GM12878 (cell line): ENCODE measurements around the gene GALNT18. TPM values are rescaled to one million over a fixed set of nuclear protein-coding genes. Genes with fewer than 3 reads are reported as not detected.

ENCODE experiments used
- ATAC-seq: fragments of 200-7000 bp; cut with Tn5 transposase; 3 replicates; pipeline ENCODE4 v1.9.1; 2020; ENCODE audit warnings: mild to moderate bottlenecking, moderate library complexity
- BruUV-seq: library from RNA; stranded (reverse); fragments of 400-500 nt; replicated peaks from 2 replicates; lab custom pipeline; 2021; lab: Mats Ljungman, UMichigan
- CTCF ChIA-PET: fragments of 300-600 bp; sonication (Branson Sonifier 250); formaldehyde crosslinking; extraction: SDS; loops from one replicate; lab custom pipeline; 2021; ENCODE audit warnings: inconsistent platforms; lab: Yijun Ruan, JAX
- POLR2A ChIA-PET: fragments of 350-600 bp; formaldehyde crosslinking; extraction: SDS; loops from one replicate; lab custom pipeline; 2021; ENCODE audit warnings: inconsistent platforms; lab: Charles Lee
- RAD21 ChIA-PET: fragments of 300-600 bp; sonication (Branson Sonifier 250); formaldehyde crosslinking; loops from one replicate; lab custom pipeline; 2023; ENCODE audit warnings: antibody characterized with exemption; ENCODE audit not compliant: unreplicated experiment; lab: Charles Lee
- SMC1A ChIA-PET: fragments of 300-600 bp; sonication (Branson Sonifier 250); formaldehyde crosslinking; loops from one replicate; lab custom pipeline; 2023; ENCODE audit not compliant: unreplicated experiment, uncharacterized antibody; lab: Charles Lee
- DNase-seq: peaks from one replicate; pipeline ENCODE4 v3.0.0-alpha.2; 2011; ENCODE audit warnings: low read depth, low spot score
- FAIRE-seq: peaks from 3 replicates; lab custom pipeline; 2011; peaks lifted over from hg19 to GRCh38; lab: Jason Lieb, UNC
- H2AFZ ChIP-seq: 2 replicates; pipeline ENCODE4 v1.6.0; 2011; ENCODE audit warnings: low read depth, low read length, control low read depth; ENCODE audit not compliant: control insufficient read depth
- H3K27ac ChIP-seq: 2 replicates; pipeline ENCODE4 v1.5.1; 2011; ENCODE audit warnings: control low read depth; ENCODE audit not compliant: control insufficient read depth, insufficient read depth
- H3K27me3 ChIP-seq, 2 experiments: replicated peaks in 1 of 2; 2 replicates each; pipeline versions ENCODE4 v1.6.0 to v1.6.1; 2011; ENCODE audit warnings: low read length in 1 of 2; ENCODE audit not compliant: control insufficient read depth in 2 of 2, insufficient read depth in 2 of 2
- H3K36me3 ChIP-seq, 2 experiments: 2 replicates each; pipeline ENCODE4 v1.5.1; 2011; ENCODE audit warnings: low read length in 1 of 2; ENCODE audit not compliant: control insufficient read depth in 2 of 2, insufficient read depth in 2 of 2
- H3K4me1 ChIP-seq: 2 replicates; pipeline ENCODE4 v1.6.1; 2011; ENCODE audit warnings: mild to moderate bottlenecking, low read length, moderate library complexity, mixed read lengths; ENCODE audit not compliant: control insufficient read depth, insufficient read depth
- H3K4me2 ChIP-seq: 2 replicates; pipeline ENCODE4 v1.6.0; 2011; ENCODE audit warnings: control low read depth; ENCODE audit not compliant: control insufficient read depth, insufficient read depth
- H3K4me3 ChIP-seq: fragments of 200-600 bp; sonication (generic); 2 replicates; pipeline ENCODE4 v1.5.1; 2016
- H3K79me2 ChIP-seq: 2 replicates; pipeline ENCODE4 v1.6.0; 2011; ENCODE audit warnings: low read length; ENCODE audit not compliant: control insufficient read depth, insufficient read depth
- H3K9ac ChIP-seq: 2 replicates; pipeline ENCODE4 v1.8.0; 2011; ENCODE audit warnings: low read length, control low read depth, mixed read lengths; ENCODE audit not compliant: control insufficient read depth, insufficient read depth
- H3K9me3 ChIP-seq: replicated peaks from 3 replicates; pipeline ENCODE4 v1.5.1; 2011; ENCODE audit warnings: mild to moderate bottlenecking, low read length; ENCODE audit not compliant: control insufficient read depth, insufficient read depth
- H4K20me1 ChIP-seq: 2 replicates; pipeline ENCODE4 v1.6.0; 2011; ENCODE audit not compliant: control insufficient read depth, insufficient read depth
- BRCA1 ChIP-seq: IDR thresholded peaks from 2 replicates; pipeline ENCODE4 v1.6.1; 2011; ENCODE audit warnings: low read depth, low read length, improper control_type of control experiment
- EGR1 ChIP-seq, 2 experiments: IDR thresholded peaks; 1 replicate in 1 of 2; 2 replicates in 1 of 2; pipeline ENCODE4 v1.6.1; 2011 to 2012; ENCODE audit warnings: low read depth in 2 of 2, low read length in 2 of 2, borderline replicate concordance in 1 of 2, mild to moderate bottlenecking in 1 of 2, moderate library complexity in 1 of 2
- IRF4 ChIP-seq: IDR thresholded peaks from 2 replicates; pipeline ENCODE4 v1.6.1; 2011; ENCODE audit warnings: low read depth, low read length
- KAT2A ChIP-seq: conservative IDR thresholded peaks from 2 replicates; pipeline ENCODE4 v1.6.1; 2011; ENCODE audit warnings: low read depth, low read length; ENCODE audit not compliant: control insufficient read depth
- NR2F1 ChIP-seq: fragments of 450-650 bp; conservative IDR thresholded peaks from 2 replicates; pipeline ENCODE4 v1.6.1; 2017; ENCODE audit warnings: mild to moderate bottlenecking
- NRF1 ChIP-seq: conservative IDR thresholded peaks from 2 replicates; pipeline ENCODE4 v1.6.1; 2011; ENCODE audit warnings: mild to moderate bottlenecking, low read depth, low read length, improper control_type of control experiment
- POLR2AphosphoS2 ChIP-seq: IDR thresholded peaks from 2 replicates; pipeline ENCODE4 v1.6.1; 2011; ENCODE audit warnings: low read depth, mild to moderate bottlenecking, low read length, improper control_type of control experiment, moderate library complexity
- RAD21 ChIP-seq: IDR thresholded peaks from 2 replicates; pipeline ENCODE4 v1.6.1; 2011; ENCODE audit warnings: mild to moderate bottlenecking, low read depth, low read length, moderate library complexity; ENCODE audit not compliant: insufficient read depth
- RCOR1 ChIP-seq: conservative IDR thresholded peaks from 2 replicates; pipeline ENCODE4 v1.6.1; 2012; ENCODE audit warnings: low read depth, low read length, improper control_type of control experiment
- RFX5 ChIP-seq: IDR thresholded peaks from 2 replicates; pipeline ENCODE4 v1.6.1; 2011; ENCODE audit warnings: low read depth, low read length, improper control_type of control experiment
- SP1 ChIP-seq: IDR thresholded peaks from one replicate; pipeline ENCODE4 v1.6.1; 2011; ENCODE audit warnings: low read depth, low read length
- TBL1XR1 ChIP-seq: IDR thresholded peaks from 2 replicates; pipeline ENCODE4 v1.6.1; 2012; ENCODE audit warnings: low read depth, low read length, improper control_type of control experiment
- ZNF622 ChIP-seq: fragments of 450-650 bp; IDR thresholded peaks from 2 replicates; pipeline ENCODE4 v1.6.1; 2017; ENCODE audit warnings: mild to moderate bottlenecking, inconsistent platforms
- WGBS: methylation state at CpG from one replicate; pipeline ENCODE4 v1.1.6; 2016; ENCODE audit warnings: low lambda C conversion rate; ENCODE audit not compliant: insufficient replicate concordance, insufficient coverage; ENCODE audit errors: missing lambda C conversion rate; 5-methylcytosine and 5-hydroxymethylcytosine counted together
- in situ Hi-C: fragments of 300-500 bp; cut with MboI; formaldehyde crosslinking; loops from 9 replicates; pipeline ENCODE4 v1.14.3; 2018; ENCODE audit warnings: mixed read lengths
- intact Hi-C: fragments of 100-400 bp; cut with micrococcal nuclease; formaldehyde crosslinking; loops from one replicate; pipeline ENCODE4 v1.14.2; 2022; ENCODE audit not compliant: unreplicated experiment
- polyA plus RNA-seq, 11 experiments: library from polyadenylated mRNA; depleted of rRNA in 4 of 11; unstranded in 6 of 11; stranded (reverse) in 5 of 11; fragments of >200 nt; fragmentation: Nextera tagmentation in 4 of 11; fragmentation: Illumina TruSeq in 1 of 11; extraction: Ambion mirVana in 4 of 11; extraction: Trizol in 1 of 11; gene quantifications; 1 replicate in 1 of 11; 2 replicates in 10 of 11; pipeline versions ENCODE4 v1.2.1 to v1.2.3, GENCODE V29; 2011 to 2016; ENCODE audit warnings: inconsistent platforms in 2 of 11, missing spikeins in 2 of 11, low read depth in 1 of 11
- total RNA-seq, 4 experiments: library from RNA; depleted of rRNA in 3 of 4; stranded (reverse); fragments of >200 nt in 3 of 4; fragmentation: Illumina TruSeq in 1 of 4; extraction: Trizol in 1 of 4; gene quantifications; 2 replicates each; pipeline versions ENCODE4 v1.2.1 to v1.2.3, GENCODE V29; 2013 to 2021
- TF ChIP-seq, protein P1 (sequence below): fragments of 450-650 bp; formaldehyde crosslinking; IDR thresholded peaks from 2 replicates; pipeline ENCODE4 v1.5.0; 2022; ENCODE audit warnings: mild to moderate bottlenecking, missing genetic modification characterization
- TF ChIP-seq, protein P2 (sequence below): fragments of 450-650 bp; IDR thresholded peaks from 2 replicates; pipeline ENCODE4 v1.6.1; 2017; ENCODE audit warnings: mild to moderate bottlenecking, moderate library complexity
- TF ChIP-seq, protein P3 (sequence below): fragments of 450-650 bp; IDR thresholded peaks from 2 replicates; pipeline ENCODE4 v1.6.1; 2014; ENCODE audit warnings: mild to moderate bottlenecking

GALNT18 gene
- total and polyA plus RNA-seq, 10 of the 15 experiments (the other 5 are each of a cell fraction or from before 2014, with no cell fraction given): 1.2 to 14.2 (median 6.3) TPM

DNA sequence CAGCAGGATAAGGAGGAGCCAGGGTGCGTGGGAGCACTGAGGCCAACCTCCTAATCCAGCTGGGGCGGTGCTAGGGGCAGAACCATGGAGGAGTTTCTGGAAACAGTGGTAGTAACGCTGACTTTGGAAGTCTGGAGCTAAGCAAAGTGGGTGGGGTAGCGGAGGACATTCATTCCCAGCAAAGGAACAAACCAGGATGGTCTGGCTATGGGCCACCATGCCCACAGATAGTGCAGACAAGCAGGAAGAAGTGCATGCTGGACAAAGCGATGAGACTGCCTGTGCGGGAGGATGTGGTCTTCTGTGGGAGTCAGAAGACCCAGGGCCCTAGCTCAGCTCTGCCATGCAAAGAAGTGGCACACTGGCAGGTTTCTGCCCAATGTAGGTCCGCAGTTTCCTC, 197.1 kb downstream of the GALNT18 start:
- Histone ChIP-seq H3K9ac (no peak overlapping the region), H3K79me2 (no peaks in the 10 kb centered on the region), H3K4me1 (no peaks in the 10 kb centered on the region; the same call in 1 of the 2 replicates), H3K27ac (no peak overlapping the region), H4K20me1 (no peaks in the 10 kb centered on the region; the same call in none of the 2 replicates), H2AFZ (no peak overlapping the region), H3K27me3 (no peaks in the 10 kb centered on the region), H3K4me3 (no peak overlapping the region), H3K4me2 (no peak overlapping the region), H3K36me3 (no peaks in the 10 kb centered on the region; a peak in 2 of 4 replicates), H3K9me3 (no peaks in the 10 kb centered on the region)
- DNase-seq: no peak
- intact Hi-C loops (no loop called here), in situ Hi-C loops (no loop called here)
- no peak for FAIRE-seq
- ChIA-PET SMC1A (no interaction called here), POLR2A (no interaction called here), CTCF (no interaction called here), RAD21 (no interaction called here)
- BruUV-seq: no TSS peak
- WGBS: 43% methylated on average over 7 of the region's 7 CpGs
- ATAC-seq: no peak
- no peak for TF ChIP-seq KAT2A
- TF ChIP-seq NR2F1: no peak
- no peak for TF ChIP-seq ZNF622
- TF ChIP-seq NRF1: no peak
- no peak for TF ChIP-seq SP1
- TF ChIP-seq, protein P1, sequence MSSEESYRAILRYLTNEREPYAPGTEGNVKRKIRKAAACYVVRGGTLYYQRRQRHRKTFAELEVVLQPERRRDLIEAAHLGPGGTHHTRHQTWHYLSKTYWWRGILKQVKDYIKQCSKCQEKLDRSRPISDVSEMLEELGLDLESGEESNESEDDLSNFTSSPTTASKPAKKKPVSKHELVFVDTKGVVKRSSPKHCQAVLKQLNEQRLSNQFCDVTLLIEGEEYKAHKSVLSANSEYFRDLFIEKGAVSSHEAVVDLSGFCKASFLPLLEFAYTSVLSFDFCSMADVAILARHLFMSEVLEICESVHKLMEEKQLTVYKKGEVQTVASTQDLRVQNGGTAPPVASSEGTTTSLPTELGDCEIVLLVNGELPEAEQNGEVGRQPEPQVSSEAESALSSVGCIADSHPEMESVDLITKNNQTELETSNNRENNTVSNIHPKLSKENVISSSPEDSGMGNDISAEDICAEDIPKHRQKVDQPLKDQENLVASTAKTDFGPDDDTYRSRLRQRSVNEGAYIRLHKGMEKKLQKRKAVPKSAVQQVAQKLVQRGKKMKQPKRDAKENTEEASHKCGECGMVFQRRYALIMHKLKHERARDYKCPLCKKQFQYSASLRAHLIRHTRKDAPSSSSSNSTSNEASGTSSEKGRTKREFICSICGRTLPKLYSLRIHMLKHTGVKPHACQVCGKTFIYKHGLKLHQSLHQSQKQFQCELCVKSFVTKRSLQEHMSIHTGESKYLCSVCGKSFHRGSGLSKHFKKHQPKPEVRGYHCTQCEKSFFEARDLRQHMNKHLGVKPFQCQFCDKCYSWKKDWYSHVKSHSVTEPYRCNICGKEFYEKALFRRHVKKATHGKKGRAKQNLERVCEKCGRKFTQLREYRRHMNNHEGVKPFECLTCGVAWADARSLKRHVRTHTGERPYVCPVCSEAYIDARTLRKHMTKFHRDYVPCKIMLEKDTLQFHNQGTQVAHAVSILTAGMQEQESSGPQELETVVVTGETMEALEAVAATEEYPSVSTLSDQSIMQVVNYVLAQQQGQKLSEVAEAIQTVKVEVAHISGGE (CRISPR knock-in tag): no peak
- TF ChIP-seq, protein P2, sequence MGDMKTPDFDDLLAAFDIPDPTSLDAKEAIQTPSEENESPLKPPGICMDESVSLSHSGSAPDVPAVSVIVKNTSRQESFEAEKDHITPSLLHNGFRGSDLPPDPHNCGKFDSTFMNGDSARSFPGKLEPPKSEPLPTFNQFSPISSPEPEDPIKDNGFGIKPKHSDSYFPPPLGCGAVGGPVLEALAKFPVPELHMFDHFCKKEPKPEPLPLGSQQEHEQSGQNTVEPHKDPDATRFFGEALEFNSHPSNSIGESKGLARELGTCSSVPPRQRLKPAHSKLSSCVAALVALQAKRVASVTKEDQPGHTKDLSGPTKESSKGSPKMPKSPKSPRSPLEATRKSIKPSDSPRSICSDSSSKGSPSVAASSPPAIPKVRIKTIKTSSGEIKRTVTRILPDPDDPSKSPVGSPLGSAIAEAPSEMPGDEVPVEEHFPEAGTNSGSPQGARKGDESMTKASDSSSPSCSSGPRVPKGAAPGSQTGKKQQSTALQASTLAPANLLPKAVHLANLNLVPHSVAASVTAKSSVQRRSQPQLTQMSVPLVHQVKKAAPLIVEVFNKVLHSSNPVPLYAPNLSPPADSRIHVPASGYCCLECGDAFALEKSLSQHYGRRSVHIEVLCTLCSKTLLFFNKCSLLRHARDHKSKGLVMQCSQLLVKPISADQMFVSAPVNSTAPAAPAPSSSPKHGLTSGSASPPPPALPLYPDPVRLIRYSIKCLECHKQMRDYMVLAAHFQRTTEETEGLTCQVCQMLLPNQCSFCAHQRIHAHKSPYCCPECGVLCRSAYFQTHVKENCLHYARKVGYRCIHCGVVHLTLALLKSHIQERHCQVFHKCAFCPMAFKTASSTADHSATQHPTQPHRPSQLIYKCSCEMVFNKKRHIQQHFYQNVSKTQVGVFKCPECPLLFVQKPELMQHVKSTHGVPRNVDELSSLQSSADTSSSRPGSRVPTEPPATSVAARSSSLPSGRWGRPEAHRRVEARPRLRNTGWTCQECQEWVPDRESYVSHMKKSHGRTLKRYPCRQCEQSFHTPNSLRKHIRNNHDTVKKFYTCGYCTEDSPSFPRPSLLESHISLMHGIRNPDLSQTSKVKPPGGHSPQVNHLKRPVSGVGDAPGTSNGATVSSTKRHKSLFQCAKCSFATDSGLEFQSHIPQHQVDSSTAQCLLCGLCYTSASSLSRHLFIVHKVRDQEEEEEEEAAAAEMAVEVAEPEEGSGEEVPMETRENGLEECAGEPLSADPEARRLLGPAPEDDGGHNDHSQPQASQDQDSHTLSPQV: no peak
- TF ChIP-seq RCOR1: no peak
- TF ChIP-seq EGR1 (IDR thresholded peaks at IDR 0.05; ENCODE audit: borderline replicate concordance in 1 of 2, low read depth in 2 of 2, low read length in 2 of 2): no peak
- no peak for TF ChIP-seq BRCA1
- no peak for TF ChIP-seq RAD21
- TF ChIP-seq TBL1XR1: no peak
- TF ChIP-seq IRF4: no peak
- TF ChIP-seq, protein P3, sequence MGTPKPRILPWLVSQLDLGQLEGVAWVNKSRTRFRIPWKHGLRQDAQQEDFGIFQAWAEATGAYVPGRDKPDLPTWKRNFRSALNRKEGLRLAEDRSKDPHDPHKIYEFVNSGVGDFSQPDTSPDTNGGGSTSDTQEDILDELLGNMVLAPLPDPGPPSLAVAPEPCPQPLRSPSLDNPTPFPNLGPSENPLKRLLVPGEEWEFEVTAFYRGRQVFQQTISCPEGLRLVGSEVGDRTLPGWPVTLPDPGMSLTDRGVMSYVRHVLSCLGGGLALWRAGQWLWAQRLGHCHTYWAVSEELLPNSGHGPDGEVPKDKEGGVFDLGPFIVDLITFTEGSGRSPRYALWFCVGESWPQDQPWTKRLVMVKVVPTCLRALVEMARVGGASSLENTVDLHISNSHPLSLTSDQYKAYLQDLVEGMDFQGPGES: no peak
- no peak for TF ChIP-seq RFX5
- no peak for TF ChIP-seq POLR2AphosphoS2
